H1 (cell line): ENCODE data around the gene WIPF3. TPM values are rescaled to one million over a fixed set of nuclear protein-coding genes. Genes with fewer than 3 reads are reported as not detected.

Experiments
- CTCF ChIA-PET: fragments of 300-600 bp; sonication (Branson Sonifier 250); formaldehyde crosslinking; loops from one replicate; lab custom pipeline; 2021; ENCODE audit not compliant: partially characterized antibody; lab: Charles Lee
- POLR2A ChIA-PET: fragments of 300-600 bp; sonication (Branson Sonifier 250); formaldehyde crosslinking; loops from one replicate; lab custom pipeline; 2021; ENCODE audit warnings: inconsistent platforms; ENCODE audit not compliant: partially characterized antibody; lab: Charles Lee
- DNase-seq, 2 experiments: peaks; one replicate each; pipeline versions ENCODE4 v3.0.0 to v3.0.0-alpha.2; 2010 to 2022; ENCODE audit warnings: low spot score in 2 of 2, low read depth in 1 of 2, mixed read lengths in 1 of 2
- FAIRE-seq: peaks from 2 replicates; lab custom pipeline; 2011; peaks lifted over from hg19 to GRCh38; lab: Jason Lieb, UNC
- H2AFZ ChIP-seq: 2 replicates; pipeline ENCODE4 v1.8.1; 2012; ENCODE audit warnings: low read length, inconsistent platforms
- H2AK5ac ChIP-seq: 2 replicates; pipeline ENCODE4 v1.6.1; 2013; ENCODE audit warnings: low read depth, low read length
- H2BK120ac ChIP-seq: replicated peaks from 2 replicates; pipeline ENCODE3; 2013; ENCODE audit warnings: low read depth, low read length, inconsistent platforms
- H2BK12ac ChIP-seq: 2 replicates; pipeline ENCODE4 v1.6.1; 2013; ENCODE audit warnings: low read depth, low read length
- H2BK15ac ChIP-seq: 2 replicates; pipeline ENCODE4 v1.6.1; 2013; ENCODE audit warnings: low read length
- H2BK20ac ChIP-seq: 2 replicates; pipeline ENCODE4 v1.6.1; 2013; ENCODE audit warnings: low read length
- H2BK5ac ChIP-seq: 2 replicates; pipeline ENCODE4 v1.6.1; 2013; ENCODE audit warnings: low read depth, low read length
- H3K14ac ChIP-seq: 2 replicates; pipeline ENCODE4 v1.6.1; 2013; ENCODE audit warnings: inconsistent platforms; ENCODE audit not compliant: insufficient read length
- H3K18ac ChIP-seq: 2 replicates; pipeline ENCODE4 v1.6.1; 2013; ENCODE audit warnings: low read length; ENCODE audit errors: extremely low read depth
- H3K23ac ChIP-seq: 2 replicates; pipeline ENCODE4 v1.6.1; 2013; ENCODE audit warnings: inconsistent platforms; ENCODE audit not compliant: insufficient read length
- H3K23me2 ChIP-seq: 2 replicates; pipeline ENCODE4 v1.6.1; 2013; ENCODE audit warnings: low read depth, low read length
- H3K27ac ChIP-seq: 2 replicates; pipeline ENCODE4 v1.6.1; 2011; ENCODE audit warnings: low read depth, low read length, inconsistent platforms
- H3K27me3 ChIP-seq, 4 experiments: replicated peaks in 1 of 4; 1 replicate in 1 of 4; 2 replicates in 3 of 4; pipeline versions ENCODE4 v1.6.1 to v1.8.1; 2011 to 2013; ENCODE audit warnings: low read length in 3 of 4, mild to moderate bottlenecking in 3 of 4, inconsistent platforms in 2 of 4, mixed read lengths in 2 of 4, moderate library complexity in 1 of 4; ENCODE audit not compliant: control insufficient read depth in 3 of 4, insufficient read depth in 3 of 4; ENCODE audit errors: extremely low read depth in 1 of 4
- H3K36me3 ChIP-seq, 4 experiments: 2 replicates each; pipeline versions ENCODE4 v1.6.1 to v1.8.1; 2011 to 2013; ENCODE audit warnings: mild to moderate bottlenecking in 4 of 4, low read length in 3 of 4, moderate library complexity in 2 of 4, control low read depth in 1 of 4, inconsistent platforms in 1 of 4; ENCODE audit not compliant: insufficient read depth in 4 of 4, control insufficient read depth in 2 of 4
- H3K4ac ChIP-seq: replicated peaks from 2 replicates; pipeline ENCODE3; 2013; ENCODE audit warnings: low read length, low read depth, mixed read lengths, inconsistent platforms; ENCODE audit not compliant: insufficient read length
- H3K4me1 ChIP-seq, 4 experiments: replicated peaks in 1 of 4; 1 replicate in 1 of 4; 2 replicates in 3 of 4; pipeline versions ENCODE4 v1.6.1 to v1.8.1; 2011 to 2013; ENCODE audit warnings: low read length in 3 of 4, inconsistent platforms in 2 of 4, mixed read lengths in 1 of 4; ENCODE audit not compliant: insufficient read depth in 4 of 4, control insufficient read depth in 3 of 4
- H3K4me2 ChIP-seq, 2 experiments: 2 replicates each; pipeline versions ENCODE4 v1.6.1 to v1.8.1; 2011 to 2013; ENCODE audit warnings: low read depth in 2 of 2, low read length in 2 of 2, control low read depth in 1 of 2, inconsistent platforms in 1 of 2, mild to moderate bottlenecking in 1 of 2; ENCODE audit not compliant: insufficient read depth in 1 of 2
- H3K4me3 ChIP-seq, 4 experiments: fragments of 200-600, 300-600 bp in 1 of 4; sonication (generic), shearing (Covaris generic), sonication (Bioruptor Twin) in 1 of 4; 2 replicates each; pipeline versions ENCODE4 v1.5.1 to v1.8.1; 2011 to 2016; ENCODE audit warnings: low read length in 4 of 4, low read depth in 3 of 4, control low read depth in 2 of 4, inconsistent platforms in 2 of 4, mild to moderate bottlenecking in 2 of 4, mixed read lengths in 1 of 4, moderate library complexity in 1 of 4; ENCODE audit not compliant: insufficient read depth in 2 of 4; ENCODE audit errors: extremely low read depth in 1 of 4
- H3K56ac ChIP-seq: replicated peaks from 2 replicates; pipeline ENCODE3; 2013; ENCODE audit warnings: low read depth, mild to moderate bottlenecking, mixed read lengths, low read length, inconsistent platforms; ENCODE audit not compliant: insufficient read length
- H3K79me1 ChIP-seq: 2 replicates; pipeline ENCODE4 v1.6.1; 2013; ENCODE audit warnings: low read depth, low read length, control low read depth
- H3K79me2 ChIP-seq, 2 experiments: 2 replicates each; pipeline versions ENCODE4 v1.6.1 to v1.8.1; 2012 to 2013; ENCODE audit warnings: low read length in 2 of 2, mild to moderate bottlenecking in 2 of 2, inconsistent platforms in 1 of 2; ENCODE audit not compliant: insufficient read depth in 2 of 2, control insufficient read depth in 1 of 2
- H3K9ac ChIP-seq, 4 experiments: replicated peaks in 1 of 4; 1 replicate in 1 of 4; 2 replicates in 3 of 4; pipeline versions ENCODE4 v1.6.1 to v1.8.1; 2011 to 2013; ENCODE audit warnings: low read depth in 3 of 4, low read length in 3 of 4, control low read depth in 2 of 4, mild to moderate bottlenecking in 2 of 4, moderate library complexity in 2 of 4, inconsistent platforms in 1 of 4; ENCODE audit errors: extremely low read depth in 1 of 4
- H3K9me3 ChIP-seq, 2 experiments: 2 replicates each; pipeline versions ENCODE4 v1.6.1 to v1.8.1; 2012 to 2013; ENCODE audit warnings: mild to moderate bottlenecking in 2 of 2, moderate library complexity in 2 of 2, control low read depth in 1 of 2, inconsistent platforms in 1 of 2, low read depth in 1 of 2, low read length in 1 of 2, mixed read lengths in 1 of 2; ENCODE audit not compliant: insufficient read depth in 2 of 2
- H4K20me1 ChIP-seq, 2 experiments: replicated peaks in 1 of 2; 2 replicates each; pipeline versions ENCODE3 to v1.8.1; 2011 to 2013; ENCODE audit warnings: inconsistent platforms in 2 of 2, low read length in 2 of 2, mild to moderate bottlenecking in 1 of 2; ENCODE audit not compliant: insufficient read depth in 2 of 2, control insufficient read depth in 1 of 2
- H4K5ac ChIP-seq: 2 replicates; pipeline ENCODE4 v1.6.1; 2013; ENCODE audit warnings: low read length, low read depth, mixed read lengths, inconsistent platforms; ENCODE audit not compliant: insufficient read length
- H4K8ac ChIP-seq: 2 replicates; pipeline ENCODE4 v1.8.0; 2013; ENCODE audit warnings: mild to moderate bottlenecking, moderate library complexity, low read length, inconsistent platforms; ENCODE audit not compliant: insufficient read depth; ENCODE audit errors: extremely low read depth
- H4K91ac ChIP-seq: replicated peaks from 2 replicates; pipeline ENCODE3; 2013; ENCODE audit warnings: low read length, mixed read lengths, inconsistent platforms; ENCODE audit not compliant: insufficient read length
- CBX5 ChIP-seq: fragments of 300-800, 300-1000 bp; sonication (generic); IDR thresholded peaks from 2 replicates; pipeline ENCODE4 v1.7.1; 2016; ENCODE audit warnings: antibody characterized with exemption, low read length, low read depth
- HDAC2 ChIP-seq, 2 experiments: fragments of 300-600 bp in 1 of 2; sonication (generic) in 1 of 2; IDR thresholded peaks; 2 replicates each; pipeline ENCODE4 v1.6.1; 2011 to 2012; ENCODE audit warnings: low read depth in 2 of 2, low read length in 2 of 2, mild to moderate bottlenecking in 2 of 2, moderate library complexity in 2 of 2, borderline replicate concordance in 1 of 2, inconsistent platforms in 1 of 2
- POLR2A ChIP-seq, 2 experiments: IDR thresholded peaks; 1 replicate in 1 of 2; 2 replicates in 1 of 2; pipeline ENCODE4 v1.6.1; 2011; ENCODE audit warnings: low read depth in 2 of 2, low read length in 2 of 2, mild to moderate bottlenecking in 2 of 2; ENCODE audit errors: control extremely low read depth in 1 of 2
- POU5F1 ChIP-seq: IDR thresholded peaks from 2 replicates; pipeline ENCODE4 v1.6.1; 2011; ENCODE audit warnings: low read depth, mild to moderate bottlenecking, low read length, moderate library complexity
- SP1 ChIP-seq: IDR thresholded peaks from 2 replicates; pipeline ENCODE4 v1.6.1; 2011; ENCODE audit warnings: low read depth, low read length
- SP4 ChIP-seq: IDR thresholded peaks from 2 replicates; pipeline ENCODE4 v1.6.1; 2012; ENCODE audit warnings: low read length, inconsistent platforms
- WGBS, 2 experiments: shearing (Covaris generic) in 1 of 2; methylation state at CpG; one replicate each; pipeline versions ENCODE4 v1.1.6 to v1.1.7; 2013 to 2015; ENCODE audit warnings: low lambda C conversion rate in 2 of 2, mixed read lengths in 2 of 2, inconsistent platforms in 1 of 2, low coverage in 1 of 2, missing lambda C conversion rate in 1 of 2; ENCODE audit not compliant: insufficient replicate concordance in 2 of 2, insufficient coverage in 1 of 2, insufficient read length in 1 of 2; ENCODE audit errors: extremely low coverage in 1 of 2, missing lambda C conversion rate in 1 of 2; 5-methylcytosine and 5-hydroxymethylcytosine counted together
- polyA plus RNA-seq, 7 experiments: library from polyadenylated mRNA; depleted of rRNA in 3 of 7; stranded (reverse) in 5 of 7; unstranded in 2 of 7; fragments of >200 nt in 5 of 7; fragments of 200-250 nt in 2 of 7; gene quantifications; 1 replicate in 5 of 7; 2 replicates in 1 of 7; 4 replicates in 1 of 7; pipeline versions ENCODE4 v1.2.1 to v1.2.3, GENCODE V29; 2011 to 2013; ENCODE audit warnings: missing spikeins in 2 of 7, mixed read lengths in 2 of 7
- total RNA-seq: library from RNA; stranded (reverse); fragmentation: NEBNext Ultra II Directional; extraction: Animal tissue kit (Norgen Biotek cat#: 25700); gene quantifications from 2 replicates; pipeline ENCODE4 v1.2.1, GENCODE V29; 2021

The WIPF3 gene
- total and polyA plus RNA-seq, 2 of the 8 experiments (the other 6 are each of a cell fraction or from before 2014, with no cell fraction given), result 5.0 to 12.1 TPM

- Histone ChIP-seq H3K56ac (no peak overlapping the region), H3K9ac (no peak overlapping the region), H3K79me2 (no peaks in the 10 kb centered on the region), H3K27ac (no peak overlapping the region), H3K4me2 (no peak overlapping the region), H2BK12ac (no peak overlapping the region), H3K18ac (no peak overlapping the region), H2BK15ac (no peak overlapping the region), H3K79me1 (no peaks in the 10 kb centered on the region), H3K36me3 (no peaks in the 10 kb centered on the region), H4K20me1 (no peaks in the 10 kb centered on the region), H2AFZ (no peak overlapping the region), H3K27me3 (no peaks in the 10 kb centered on the region; a peak in 1 of 7 replicates), H4K5ac (no peak overlapping the region), H3K14ac (no peak overlapping the region), H4K8ac (no peak overlapping the region), H2BK5ac (no peak overlapping the region), H3K9me3 (no peaks in the 10 kb centered on the region), H3K4ac (no peak overlapping the region), H2BK20ac (no peak overlapping the region), H3K23me2 (no peaks in the 10 kb centered on the region), H2AK5ac (no peak overlapping the region), H2BK120ac (no peak overlapping the region), H3K23ac (no peak overlapping the region), H4K91ac (no peak overlapping the region), H3K4me3 (no peak overlapping the region), H3K4me1 (peaks cover 0 to 3% (median 0%) of the 10 kb centered on the region in 4 experiments; a peak in 4 of 7 replicates)
- no peak for DNase-seq
- WGBS, 2 experiments, result 92% methylated on average over 9 of the region's 9 CpGs; no CpG with 5 or more reads in 1 of the 2 experiments
- no peak for FAIRE-seq
- POLR2A ChIA-PET, result interaction anchor here (0.7 kb wide), 1 partner anchor 10 kb away, joined by 3 read pairs; no protein-coding TSS in a partner anchor
- CTCF ChIA-PET, result interaction anchor here (0.6 to 1.2 kb wide), 4 partner anchors 9 to 219 kb away, joined by 3 read pairs; no protein-coding TSS in a partner anchor
- no peak for TF ChIP-seq SP4
- TF ChIP-seq HDAC2 (IDR thresholded peaks at IDR 0.05; ENCODE audit: borderline replicate concordance in 1 of 2, low read depth in 2 of 2, low read length in 2 of 2), result no peak
- no peak for TF ChIP-seq SP1
- no peak for TF ChIP-seq POU5F1
- TF ChIP-seq POLR2A (IDR thresholded peaks at IDR 0.05; ENCODE audit: control extremely low read depth in 1 of 2, low read depth in 2 of 2, low read length in 2 of 2), result no peak
- TF ChIP-seq CBX5, result no peak
These were observed 38.3 kb downstream of the WIPF3 start for GRCh38 chr7:29844559-29844958.
